ENCODE results near the gene ZNF552. TPM values are rescaled to one million over a fixed set of nuclear protein-coding genes. Genes with fewer than 3 reads are reported as not detected.
"Not testable (repeated sequence)": the region's sequence is repeated elsewhere in the genome, so short reads cannot be mapped to it uniquely, and the experiment has no call there.

Gene ZNF552
- 7.9 and 8.2 TPM in 2 replicates for total RNA-seq

- Histone ChIP-seq H3K36me3 (ENCODE audit: control insufficient read depth, insufficient read depth, low read length) (no peaks in the 10 kb centered on the region), H3K4me3 (ENCODE audit: low read depth, low read length) (peak within 1 kb of the TSS; percentile 81), H3K27me3 (ENCODE audit: control insufficient read depth, insufficient read depth, low read length) (no peaks in the 10 kb centered on the region)
- TF ChIP-seq CTCF (IDR thresholded peaks at IDR 0.05; ENCODE audit: insufficient read depth, low read length, poor library complexity, severe bottlenecking) = no peak
- peak; percentile 88 for DNase-seq (ENCODE audit: low read depth)
Measured at GRCh38 chr19:57814505-57815246, at the start of gene ZNF552. Gene ZNF552 (minus strand): TSS chr19:57814913. CDS start chr19:57814743, 170 bp downstream.

GRCh38 chr19:57862351-57862750 lies 47.6 kb upstream of the ZNF552 start:
- not testable (repeated sequence) for H3K36me3 ChIP-seq (ENCODE audit: control insufficient read depth, insufficient read depth, low read length); DNase-seq (ENCODE audit: low read depth); H3K27me3 ChIP-seq (ENCODE audit: control insufficient read depth, insufficient read depth, low read length); H3K4me3 ChIP-seq (ENCODE audit: low read depth, low read length)

- DNase-seq (ENCODE audit: low read depth); H3K4me3 ChIP-seq (ENCODE audit: low read depth, low read length); H3K36me3 ChIP-seq (ENCODE audit: control insufficient read depth, insufficient read depth, low read length); H3K27me3 ChIP-seq (ENCODE audit: control insufficient read depth, insufficient read depth, low read length): not testable (repeated sequence)
Measured at GRCh38 chr19:57854117-57854516, 39.4 kb upstream of the ZNF552 start.

- not testable (repeated sequence) for H3K36me3 ChIP-seq (ENCODE audit: control insufficient read depth, insufficient read depth, low read length); DNase-seq (ENCODE audit: low read depth); H3K27me3 ChIP-seq (ENCODE audit: control insufficient read depth, insufficient read depth, low read length); H3K4me3 ChIP-seq (ENCODE audit: low read depth, low read length)
Measured at GRCh38 chr19:57851812-57852603, 37.3 kb upstream of the ZNF552 start.

GRCh38 chr19:57850553-57851017 lies 35.9 kb upstream of the ZNF552 start:
- Histone ChIP-seq H3K27me3 (ENCODE audit: control insufficient read depth, insufficient read depth, low read length) (no peaks in the 10 kb centered on the region), H3K4me3 (ENCODE audit: low read depth, low read length) (peak overlapping the region; percentile 77), H3K36me3 (ENCODE audit: control insufficient read depth, insufficient read depth, low read length) (no peaks in the 10 kb centered on the region)
- no peak for TF ChIP-seq CTCF (IDR thresholded peaks at IDR 0.05; ENCODE audit: insufficient read depth, low read length, poor library complexity, severe bottlenecking)
- peak; percentile 63 for DNase-seq (ENCODE audit: low read depth)

- not testable (repeated sequence) for H3K36me3 ChIP-seq (ENCODE audit: control insufficient read depth, insufficient read depth, low read length); H3K27me3 ChIP-seq (ENCODE audit: control insufficient read depth, insufficient read depth, low read length)
- DNase-seq (ENCODE audit: low read depth) = peak; percentile 60
- H3K4me3 ChIP-seq (ENCODE audit: low read depth, low read length) = peak within 1 kb of the TSS; percentile 77
Measured at GRCh38 chr19:57849666-57850473, 35.2 kb upstream of the ZNF552 start, which contains the start of gene ZNF587. Gene ZNF587 (plus strand): TSS chr19:57849859. CDS start chr19:57850039, 180 bp downstream.

- not testable (repeated sequence) for H3K27me3 ChIP-seq (ENCODE audit: control insufficient read depth, insufficient read depth, low read length); DNase-seq (ENCODE audit: low read depth); H3K36me3 ChIP-seq (ENCODE audit: control insufficient read depth, insufficient read depth, low read length)
- peak overlapping the region; percentile 77 for H3K4me3 ChIP-seq (ENCODE audit: low read depth, low read length)
Measured at GRCh38 chr19:57849162-57849665, 34.5 kb upstream of the ZNF552 start.

GRCh38 chr19:57847164-57847563 lies 32.5 kb upstream of the ZNF552 start:
- H3K36me3 ChIP-seq (ENCODE audit: control insufficient read depth, insufficient read depth, low read length); H3K4me3 ChIP-seq (ENCODE audit: low read depth, low read length); DNase-seq (ENCODE audit: low read depth); H3K27me3 ChIP-seq (ENCODE audit: control insufficient read depth, insufficient read depth, low read length): not testable (repeated sequence)
